Non-pigmented ciliary epithelial cell (primary cell): ENCODE data around the gene FBF1.

Source experiments
- DNase-seq: peaks from one replicate; pipeline ENCODE4 v3.0.0-alpha.2; 2010; ENCODE audit warnings: low read depth

Gene FBF1

DNA sequence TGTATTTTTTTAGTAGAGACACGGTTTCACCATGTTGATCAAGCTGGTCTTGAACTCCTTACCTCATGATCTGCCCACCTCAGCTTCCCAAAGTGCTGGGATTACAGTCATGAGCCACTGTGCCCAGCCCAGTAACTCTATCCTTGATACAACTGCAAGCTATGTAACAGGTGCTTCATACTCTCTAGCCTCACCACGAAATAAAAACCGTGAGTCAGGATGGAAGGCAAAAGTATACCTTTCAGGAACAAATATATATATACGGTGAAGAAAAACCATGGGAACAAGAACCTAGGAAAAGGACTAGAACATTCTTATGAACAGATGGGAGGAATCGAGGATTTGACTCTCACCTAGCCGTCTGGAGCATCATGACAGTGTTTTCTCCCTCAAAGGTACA, 9.6 kb upstream of the FBF1 start:
- no peak for DNase-seq

DNA sequence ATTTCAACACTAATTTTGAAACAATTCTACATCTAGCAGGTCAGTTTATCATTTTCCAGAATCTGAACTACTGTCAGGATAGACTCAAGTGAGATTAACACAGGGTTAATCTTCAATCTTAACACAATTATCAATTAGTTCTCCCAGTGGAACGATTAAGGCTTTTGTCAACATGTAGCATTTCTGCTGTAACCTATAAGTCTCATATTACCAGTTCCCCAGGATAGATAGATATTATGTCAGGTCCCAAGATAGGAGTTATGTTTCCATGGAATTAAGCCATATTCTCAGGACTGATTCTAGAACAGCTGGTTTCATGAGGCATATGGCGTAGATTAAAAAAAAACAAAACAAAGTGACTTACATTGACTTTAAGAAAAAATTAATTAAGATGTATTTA, 4.4 kb upstream of the FBF1 start:
- DNase-seq, result no peak

DNA sequence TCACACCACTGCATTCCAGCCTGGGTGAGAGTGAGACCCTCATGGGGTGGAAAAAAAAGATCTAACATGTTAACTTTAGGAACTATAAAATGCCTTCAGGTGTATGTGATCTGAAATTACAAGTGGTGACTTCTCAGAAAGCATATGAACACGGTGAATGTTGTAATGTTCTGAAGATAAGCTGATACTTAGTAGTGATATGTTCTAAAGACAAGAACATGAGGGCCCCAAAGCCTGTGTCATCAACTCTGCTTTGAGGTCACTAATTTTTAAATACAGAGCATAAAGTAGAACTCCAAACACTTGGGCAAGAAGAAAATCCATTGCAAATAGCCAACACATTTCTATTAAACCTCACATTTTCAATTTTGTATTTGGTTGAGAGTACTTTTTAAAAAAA, 2.6 kb upstream of the FBF1 start:
- no peak for DNase-seq

DNA sequence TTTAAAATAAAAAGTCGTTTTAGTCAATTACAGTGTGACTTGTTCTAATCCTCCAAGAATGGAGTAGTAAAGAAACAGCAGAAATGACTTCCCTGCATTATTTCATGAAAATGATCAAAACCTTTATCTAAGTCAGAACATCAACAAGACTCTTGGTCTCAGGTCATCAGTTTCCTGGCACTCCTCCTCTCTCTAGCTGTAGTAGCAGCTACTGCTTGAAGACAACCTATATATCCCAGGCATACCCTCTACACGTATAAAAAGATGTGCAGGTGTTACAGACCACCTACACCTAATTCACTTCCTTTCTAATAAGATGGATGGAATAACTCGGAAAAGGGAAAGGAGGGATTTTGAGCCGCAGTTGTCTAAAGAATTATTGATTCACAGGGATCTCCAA, 1.6 kb upstream of the FBF1 start:
- no peak for DNase-seq

DNA sequence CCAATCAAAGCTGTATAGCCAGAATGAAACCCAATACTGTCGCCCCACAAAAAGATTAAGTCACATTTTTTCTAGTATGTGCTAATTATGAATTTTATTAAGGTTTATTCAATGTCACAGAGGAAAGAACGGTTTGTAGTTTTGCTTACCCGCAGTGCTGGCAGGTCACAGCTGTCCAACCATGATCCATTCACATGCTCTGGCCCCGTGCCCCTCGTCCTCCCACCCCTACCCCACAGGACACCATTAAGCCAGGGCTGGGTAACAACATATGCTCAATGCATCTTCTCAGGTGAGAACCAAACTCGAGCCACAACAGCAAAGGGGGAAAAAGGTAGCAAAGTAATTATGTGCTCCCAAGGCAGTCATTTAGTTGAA, 589 bp upstream of the FBF1 start:
- DNase-seq, result no peak

DNA sequence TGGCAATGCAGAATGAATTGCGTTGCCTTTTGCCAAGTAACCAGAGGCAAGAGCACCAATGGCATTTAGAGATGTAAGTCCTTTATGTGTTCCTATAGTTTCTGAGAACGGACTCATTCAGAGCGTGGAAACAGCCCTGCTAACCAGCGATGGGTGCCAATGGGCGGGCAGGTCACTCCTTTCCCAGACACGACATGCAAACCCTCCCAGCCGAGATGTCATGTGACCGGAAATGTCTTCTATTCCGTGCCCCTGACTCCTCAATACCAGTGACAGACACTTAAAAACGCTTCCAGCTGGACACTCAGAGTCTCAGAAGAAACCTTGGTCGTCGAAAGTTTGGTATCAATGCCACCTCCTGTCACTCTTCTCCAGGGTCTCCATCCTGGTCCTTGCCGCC, 3.2 kb downstream of the FBF1 start:
- DNase-seq, result no peak

DNA sequence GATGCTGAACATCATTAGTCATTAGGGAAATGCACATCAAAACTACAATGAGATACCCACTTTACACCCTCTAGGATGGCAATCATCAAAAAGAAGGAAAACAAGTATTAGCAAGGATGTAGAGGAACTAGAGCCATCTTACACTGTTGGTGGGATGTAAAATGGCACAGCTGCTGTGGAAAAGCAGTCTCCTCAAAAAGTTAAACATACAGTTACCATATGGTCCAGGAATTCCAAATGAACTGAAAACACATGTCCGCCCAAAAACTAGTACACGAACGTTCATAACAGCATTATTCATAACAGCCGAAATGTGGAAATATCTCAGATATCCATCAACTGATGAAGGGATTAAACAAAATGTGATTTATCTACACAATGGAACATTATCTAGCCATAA, 7.0 kb downstream of the FBF1 start:
- DNase-seq, result no peak

DNA sequence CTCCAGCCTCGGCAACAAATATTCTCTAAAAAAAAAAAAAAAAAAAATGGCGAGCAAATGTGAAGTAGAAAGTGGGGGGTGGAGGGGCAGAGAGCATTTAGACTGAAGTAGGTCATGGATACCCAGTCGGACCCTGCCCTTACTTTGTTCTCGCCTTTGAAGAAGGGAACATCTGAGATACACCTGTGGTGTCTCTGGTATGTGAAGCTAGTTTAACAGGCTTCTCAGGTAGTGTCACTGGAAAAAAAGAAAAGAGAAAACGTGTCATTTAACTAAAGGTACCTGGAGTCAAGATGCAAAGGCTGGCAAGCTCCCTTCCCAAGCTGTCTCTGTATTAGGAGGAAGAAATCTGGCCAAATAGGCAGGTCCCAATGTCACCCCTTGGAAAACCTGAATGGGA, 8.0 kb downstream of the FBF1 start:
- DNase-seq, result no peak

DNA sequence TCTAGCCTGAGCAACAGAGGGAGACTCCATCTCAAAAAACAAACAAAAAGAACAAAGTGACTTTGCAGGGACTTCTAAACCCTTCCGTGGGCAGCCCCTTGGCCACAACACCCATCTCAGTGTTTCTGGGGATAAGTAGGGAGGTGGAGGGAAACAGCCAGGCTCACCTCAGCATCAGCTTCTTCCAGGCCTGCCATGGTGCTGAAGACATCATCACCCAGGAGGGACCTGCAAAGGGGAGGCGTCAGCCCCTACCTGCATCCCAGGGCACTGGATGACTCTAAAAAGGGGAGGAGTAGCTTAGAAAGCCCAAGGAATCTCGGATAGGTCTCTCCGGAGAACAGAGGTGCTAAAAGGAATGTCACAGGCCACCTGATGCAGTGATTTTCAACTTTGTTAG, 9.8 kb downstream of the FBF1 start:
- DNase-seq, result no peak

DNA sequence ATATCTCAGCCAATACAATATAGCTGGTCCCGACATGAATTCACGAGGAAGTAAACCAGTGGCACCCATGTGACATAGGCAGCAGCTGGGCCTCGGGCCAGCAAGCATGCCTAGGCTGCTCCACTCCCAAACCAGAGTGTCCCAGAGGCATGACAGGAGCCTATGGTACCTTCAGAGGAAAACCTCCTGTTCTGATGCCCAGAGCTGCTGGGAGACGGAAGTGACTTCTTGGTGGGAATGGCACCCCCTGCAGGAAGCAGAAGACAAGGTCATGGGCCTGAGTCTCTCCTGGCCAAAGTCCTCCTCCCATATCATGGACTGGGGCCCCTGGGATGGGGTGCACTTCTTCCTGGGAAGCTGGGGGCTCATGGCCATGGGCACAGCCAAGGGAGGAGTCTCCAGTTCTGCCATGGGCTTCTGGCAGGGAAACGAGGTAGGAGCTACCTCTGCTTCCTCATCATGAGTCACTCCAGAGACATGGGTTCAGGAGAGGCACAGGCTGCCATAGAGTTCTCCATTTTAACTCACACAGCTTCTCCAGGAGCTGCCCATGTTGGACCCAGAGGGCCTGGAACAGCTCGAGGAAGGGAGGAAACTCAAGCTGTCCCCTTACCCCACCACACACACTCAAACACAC, 13.4 kb downstream of the FBF1 start:
- no peak for DNase-seq

DNA sequence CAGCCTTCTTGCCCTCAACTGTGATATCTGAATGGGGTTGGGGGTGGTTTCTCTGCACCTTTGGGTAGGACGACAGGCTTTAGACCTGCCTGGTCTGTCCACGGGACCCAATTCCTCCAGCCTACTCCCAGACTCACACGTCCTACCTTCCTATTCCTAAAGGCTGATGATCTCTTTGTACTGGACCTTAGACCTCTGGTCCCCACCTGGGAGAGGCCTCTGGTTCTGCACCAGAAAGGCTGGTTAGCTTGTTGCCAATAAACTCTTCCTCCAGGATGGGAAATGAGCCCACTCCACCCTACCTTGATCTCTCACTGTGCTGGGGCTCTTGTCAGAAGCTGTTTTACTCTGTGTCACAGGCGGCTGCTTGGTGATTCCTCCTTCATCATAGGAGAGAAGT, 14.4 kb downstream of the FBF1 start:
- no peak for DNase-seq

DNA sequence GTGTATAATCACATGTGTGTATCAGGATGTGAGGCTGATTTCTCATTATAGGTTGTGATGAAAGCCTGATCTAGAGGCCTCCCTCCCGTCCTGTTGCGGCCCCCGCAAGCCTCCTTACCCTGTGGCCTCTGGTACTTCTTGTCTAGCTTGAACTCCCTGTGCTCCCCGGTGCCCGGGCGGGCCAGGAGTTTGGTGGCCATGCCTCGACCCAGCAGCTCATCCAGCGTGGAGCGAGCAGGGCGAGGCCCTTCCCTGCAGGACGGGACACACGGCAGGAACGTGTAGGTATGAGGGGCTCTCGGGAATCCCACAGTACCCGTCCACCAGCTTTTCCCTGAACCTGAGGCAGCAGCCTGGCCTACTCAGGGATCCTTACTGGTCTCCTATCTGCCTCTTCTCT, 14.9 kb downstream of the FBF1 start:
- DNase-seq, result no peak

DNA sequence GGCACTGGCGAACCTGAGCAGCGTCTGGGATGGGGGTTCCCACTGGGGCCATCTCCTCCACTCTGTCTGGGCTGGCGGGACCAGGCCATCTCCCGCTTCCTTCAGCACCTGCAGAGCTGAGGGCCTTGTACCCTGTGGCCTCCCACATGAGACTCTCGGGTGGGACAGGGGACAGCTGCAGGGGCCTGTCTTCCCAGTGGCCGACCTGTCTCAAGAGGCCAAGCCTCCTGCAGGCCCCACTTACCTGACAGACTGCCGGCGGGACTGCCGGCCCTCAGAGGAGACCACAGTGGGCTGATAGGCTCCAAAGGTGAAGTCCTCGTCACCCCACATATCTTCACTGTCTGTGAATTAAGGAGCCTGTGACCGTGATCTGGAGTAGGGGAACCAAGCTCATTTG, 15.7 kb downstream of the FBF1 start:
- no peak for DNase-seq

DNA sequence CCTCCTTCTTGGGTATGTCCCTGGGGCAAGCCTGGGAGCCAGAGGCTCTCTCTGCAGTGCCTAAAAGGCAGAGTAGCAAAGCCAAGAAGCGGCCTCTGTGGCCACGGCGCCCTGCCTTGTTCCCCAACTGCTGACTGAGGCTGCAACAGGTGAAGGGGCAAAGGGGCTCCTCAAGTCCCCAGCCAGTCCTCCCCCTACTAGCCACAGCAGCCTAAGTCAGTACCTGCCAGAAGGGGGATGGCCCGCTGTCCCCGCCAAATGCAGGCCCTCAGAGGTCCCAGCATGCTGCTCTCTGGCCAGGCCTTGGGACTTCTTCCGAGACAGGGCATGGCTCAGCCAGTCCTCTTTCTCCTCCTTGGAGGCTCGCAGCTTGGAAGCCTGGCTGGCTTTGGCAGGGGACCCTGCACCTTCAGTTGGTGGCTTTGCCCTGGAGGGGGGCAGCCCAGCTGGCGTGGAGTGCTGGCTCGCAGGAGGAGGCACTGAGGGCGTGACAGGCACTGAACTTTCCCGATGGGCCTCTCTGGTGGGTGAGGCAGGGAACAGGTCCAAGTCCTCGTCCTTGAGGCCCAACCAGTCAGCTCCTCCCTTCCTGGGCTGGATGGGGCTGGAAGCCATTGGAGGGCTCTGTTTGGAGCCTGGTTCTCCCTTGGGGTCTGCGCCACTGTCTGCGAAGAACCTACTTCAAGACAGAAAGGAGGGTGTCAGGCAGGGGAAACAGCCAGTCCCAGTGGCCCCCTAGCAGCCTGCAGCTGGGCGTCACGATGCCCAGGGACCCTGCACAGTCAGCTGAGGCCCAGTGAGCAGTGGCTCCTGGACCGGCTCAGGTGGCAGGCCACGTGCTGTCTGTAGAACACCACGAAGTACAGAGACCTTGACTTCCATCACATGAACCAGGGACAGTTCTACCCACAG, 17.6 kb downstream of the FBF1 start:
- DNase-seq, result no peak

DNA sequence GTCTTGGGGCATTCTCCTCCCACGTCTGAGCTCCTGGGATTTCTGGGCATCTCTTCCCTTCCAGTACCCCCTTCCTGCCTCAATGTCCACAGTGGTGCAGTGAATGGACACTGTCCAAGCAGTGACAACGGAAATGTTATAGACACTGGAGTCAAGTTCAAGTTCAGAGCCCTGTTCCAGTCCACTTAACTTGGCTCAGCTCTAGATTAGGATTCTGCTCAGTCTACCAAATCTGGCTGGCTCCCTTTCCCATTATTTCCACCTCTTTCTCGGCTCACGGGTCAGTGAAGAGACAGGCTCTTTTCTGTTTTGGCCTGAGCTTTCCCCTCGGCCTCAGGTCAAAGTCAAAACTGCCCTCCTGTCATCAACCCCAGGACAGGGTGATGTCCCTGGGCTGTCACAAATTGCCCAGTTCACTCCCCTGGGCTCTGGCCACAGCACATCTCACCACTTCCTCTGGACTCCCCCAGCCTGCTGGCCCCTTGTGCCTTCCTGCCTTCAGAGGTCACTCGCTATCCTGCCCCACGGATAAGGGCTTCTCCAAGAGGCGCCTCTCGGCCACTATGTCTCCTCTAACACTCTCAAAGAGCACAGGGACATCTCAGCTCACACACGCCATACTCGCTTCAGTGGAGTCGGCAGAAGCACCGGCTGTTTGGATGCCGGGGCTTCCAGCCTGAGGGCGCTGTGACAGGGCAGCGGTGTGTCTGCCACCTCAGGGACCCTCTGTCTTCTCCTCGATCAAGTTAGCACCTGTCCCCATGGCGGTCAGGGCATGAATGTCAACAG, 18.5 kb downstream of the FBF1 start:
- no peak for DNase-seq

DNA sequence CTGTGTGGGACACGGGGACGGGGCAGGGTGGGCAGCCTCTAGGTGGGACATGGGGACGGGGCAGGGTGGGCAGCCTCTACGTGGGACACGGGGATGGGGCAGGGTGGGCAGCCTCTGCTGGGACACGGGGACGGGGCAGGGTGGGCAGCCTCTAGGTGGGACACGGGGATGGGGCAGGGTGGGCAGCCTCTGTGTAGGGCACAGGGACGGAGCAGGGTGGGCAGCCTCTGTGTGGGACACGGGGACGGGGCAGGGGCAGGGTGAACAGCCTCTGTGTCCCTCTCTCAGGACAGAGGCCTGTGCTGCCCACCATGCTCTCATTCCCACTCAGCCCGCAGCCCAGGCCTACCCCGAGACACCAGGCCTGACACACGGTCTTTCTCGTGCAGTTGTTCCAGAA, 19.2 kb downstream of the FBF1 start:
- no peak for DNase-seq

DNA sequence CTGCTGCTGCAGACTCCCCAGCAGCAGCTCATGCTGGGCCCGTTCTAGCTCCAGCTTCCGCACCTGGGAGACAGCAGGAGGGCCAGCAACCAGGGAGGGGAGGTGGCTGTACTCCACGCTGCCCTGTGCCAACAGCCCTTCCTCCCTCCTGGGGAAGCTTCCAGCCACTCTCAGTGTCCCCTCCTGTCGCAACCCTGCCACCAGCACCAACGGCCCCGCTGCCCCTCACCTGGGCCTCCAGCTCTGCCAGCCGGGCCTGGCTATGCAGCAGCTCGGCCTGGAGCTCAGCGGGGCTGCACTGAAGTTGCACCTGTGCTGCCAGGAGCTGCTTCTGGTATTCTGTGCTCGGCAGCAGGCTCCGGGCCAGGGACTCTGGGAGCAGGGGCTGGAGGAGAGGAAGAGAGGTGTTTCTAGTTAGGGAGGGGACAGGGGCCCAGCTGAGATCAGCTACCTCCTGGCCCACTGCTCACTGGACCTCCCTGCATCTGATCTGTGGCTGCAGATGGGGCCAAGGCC, 20.7 kb downstream of the FBF1 start:
- no peak for DNase-seq

DNA sequence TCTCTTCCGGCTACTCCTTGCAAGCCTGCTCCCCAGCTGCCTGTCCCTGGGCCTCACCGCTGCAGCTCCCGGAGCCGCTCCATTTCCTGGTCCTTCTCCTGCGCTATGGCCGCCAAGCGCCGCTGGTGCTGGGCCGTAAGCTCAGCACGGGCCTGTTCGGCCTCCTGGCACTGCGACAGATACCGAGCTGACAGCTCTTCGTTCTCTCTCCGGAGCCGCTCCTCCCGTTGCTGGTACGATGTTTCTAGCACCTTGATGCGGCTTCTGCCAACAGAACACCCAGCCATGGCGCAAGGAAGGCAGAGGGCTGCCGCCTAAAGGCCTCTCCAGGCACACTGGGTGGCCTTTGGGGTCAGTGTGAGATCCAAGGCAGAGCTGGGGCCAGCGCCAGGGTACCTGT, 21.2 kb downstream of the FBF1 start:
- DNase-seq, result no peak

DNA sequence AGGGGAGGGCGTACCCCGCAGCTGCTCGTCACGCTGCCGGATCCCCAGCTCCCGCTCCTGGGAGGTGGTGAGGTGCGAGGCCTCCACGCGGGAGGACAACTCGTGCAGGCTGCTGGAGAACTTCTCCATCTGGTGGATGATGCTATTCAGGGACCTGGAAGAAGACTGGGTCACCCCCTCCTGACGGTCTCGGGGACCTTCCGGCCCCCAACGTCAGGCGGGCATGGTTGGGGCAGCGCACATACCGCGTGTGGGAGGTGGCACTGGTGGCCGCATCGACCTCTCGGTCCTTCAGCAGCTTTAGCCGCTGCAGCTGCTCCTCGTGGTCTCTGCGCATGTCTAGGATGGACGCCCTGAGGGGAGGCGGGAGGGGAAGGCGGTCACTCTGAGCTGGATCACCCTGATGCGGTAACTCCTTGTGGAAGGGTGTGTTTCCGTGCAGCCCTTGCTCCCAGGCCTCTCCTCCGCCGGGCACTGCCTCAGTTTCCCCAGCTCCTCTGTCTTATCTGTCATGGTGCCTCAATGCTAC, 22.9 kb downstream of the FBF1 start:
- no peak for DNase-seq

DNA sequence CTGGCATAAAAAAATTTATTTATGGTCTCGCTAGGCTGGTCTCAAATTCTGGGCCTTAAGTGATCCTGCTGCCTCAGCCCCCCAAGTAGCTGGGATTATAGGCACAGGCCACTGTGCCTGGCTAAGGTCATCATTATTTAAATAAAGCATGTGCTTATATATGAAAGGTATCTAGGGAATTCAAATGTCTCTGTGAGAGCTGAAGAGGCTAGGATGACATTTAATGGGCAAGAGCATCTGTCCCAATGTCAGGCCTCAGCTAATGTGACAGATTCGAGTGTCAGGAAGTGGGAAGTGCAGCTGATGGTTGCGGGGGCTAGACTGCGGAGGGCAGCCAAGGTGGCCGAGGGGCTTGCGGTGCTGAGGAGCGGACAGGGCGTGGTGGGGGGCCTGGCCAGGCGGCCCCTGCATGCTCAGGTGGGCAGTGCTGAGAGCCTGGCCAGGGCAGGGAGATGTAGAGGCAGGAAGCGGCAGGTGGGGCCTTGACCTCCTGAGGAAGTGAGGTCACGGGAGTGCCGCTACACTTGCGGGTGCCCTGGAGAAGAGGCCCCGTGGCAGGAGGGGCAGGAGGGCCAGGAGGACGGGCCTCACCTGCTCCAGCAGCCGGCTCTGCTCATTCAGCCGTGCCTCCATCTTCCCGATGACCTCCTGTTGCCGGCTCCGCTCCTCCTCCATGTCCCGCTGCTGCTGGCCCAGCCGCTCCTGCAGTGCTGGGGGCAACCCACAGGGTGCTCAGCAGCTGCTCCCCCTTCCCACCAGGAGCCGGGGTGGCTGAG, 23.5 kb downstream of the FBF1 start:
- DNase-seq, result no peak

DNA sequence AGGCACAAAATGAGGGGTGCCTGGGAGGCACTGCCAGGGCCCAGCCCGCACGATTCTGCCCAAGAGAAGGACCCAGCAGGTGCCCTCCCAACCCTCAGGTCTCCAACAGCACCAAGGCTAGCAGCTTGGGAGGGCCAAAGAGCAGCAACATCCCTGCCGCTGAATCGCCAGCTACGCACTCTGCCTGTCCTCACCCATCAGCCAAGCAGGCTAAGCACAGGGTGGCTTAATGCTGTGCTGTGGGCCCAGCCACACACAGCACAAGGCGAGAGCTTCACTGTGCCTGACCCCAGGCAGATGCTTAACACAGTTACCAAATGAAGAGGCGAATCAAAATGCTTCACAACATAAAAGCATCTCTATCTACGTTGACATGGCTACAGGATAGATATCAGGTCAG, 25.6 kb downstream of the FBF1 start:
- DNase-seq, result no peak
